NCI-H526 (cell line): ENCODE data around the gene DNAJC15.
A peak's percentile ranks its signal among the peaks of the same experiment; 100 is the strongest.

Experiments
- DNase-seq, 2 experiments: peaks; one replicate each; lab custom pipeline; 2025; lab: John Stamatoyannopoulos, UW

The DNAJC15 gene

GRCh38 chr13:43083750-43084149 is 60.4 kb downstream of the DNAJC15 start:
- no peak for DNase-seq

DNA sequence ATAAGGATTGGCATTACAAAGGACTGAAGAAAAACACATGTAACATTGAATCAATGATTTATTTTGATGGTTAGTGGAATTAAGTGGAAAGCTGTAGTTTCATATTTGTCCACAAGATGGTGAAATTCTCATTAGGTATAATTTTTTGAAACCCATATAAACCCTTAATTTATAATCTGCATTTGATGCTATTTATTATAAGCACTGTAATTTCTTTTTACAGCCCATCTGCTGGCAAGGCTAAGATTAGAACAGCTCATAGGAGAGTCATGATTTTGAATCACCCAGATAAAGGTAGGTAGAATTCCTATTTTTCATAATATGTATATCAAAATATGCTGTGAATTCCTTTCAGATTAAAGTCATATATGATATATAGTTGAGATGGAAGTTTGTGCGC is 62.2 kb downstream of the DNAJC15 start:
- peak in 1 of 2 experiments; percentile 60 for DNase-seq

DNA sequence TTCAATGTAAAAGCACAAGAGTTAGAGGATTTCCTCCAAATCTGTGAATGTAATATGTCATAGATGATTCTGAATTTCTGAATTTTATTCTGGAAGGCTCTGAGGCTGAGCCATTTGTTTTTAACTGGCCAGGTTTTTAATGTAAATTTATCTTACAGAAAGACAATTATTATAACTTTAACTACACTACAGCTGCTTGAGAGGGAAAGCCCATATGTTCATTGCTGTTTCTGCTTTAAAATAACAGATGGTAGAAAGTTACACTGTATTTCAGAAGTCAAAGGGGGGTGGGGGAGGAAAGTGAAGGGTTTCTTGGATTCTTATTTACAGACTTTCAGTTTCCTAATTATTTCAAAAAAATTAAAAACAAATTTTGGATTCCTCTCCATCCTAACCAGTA is 62.8 kb downstream of the DNAJC15 start:
- no peak for DNase-seq

DNA sequence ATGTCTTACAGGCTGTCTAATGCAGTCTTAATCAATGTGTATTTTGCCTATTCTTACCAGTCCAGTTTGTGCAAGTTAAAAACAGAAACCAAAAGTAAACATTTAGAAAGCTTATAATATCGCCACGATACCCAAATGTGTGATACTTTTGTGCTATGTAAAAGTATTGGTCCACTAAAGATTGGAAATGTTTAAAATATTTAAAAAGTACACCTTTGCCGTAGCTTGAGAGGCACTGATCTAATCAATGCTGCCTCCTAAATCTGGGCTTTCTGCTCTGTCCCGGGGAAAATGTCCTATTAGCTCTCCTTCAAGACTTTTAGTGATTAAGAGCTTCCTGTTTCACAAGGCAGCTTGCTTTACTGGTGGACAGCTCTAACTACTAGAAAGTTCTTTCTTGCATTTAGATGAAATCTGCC is 64.7 kb downstream of the DNAJC15 start:
- no peak for DNase-seq

GRCh38 chr13:43089912-43090498 is 66.6 kb downstream of the DNAJC15 start:
- DNase-seq = no peak

GRCh38 chr13:43094901-43095300 is 71.5 kb downstream of the DNAJC15 start:
- DNase-seq = no peak

GRCh38 chr13:43095771-43096719 is 72.7 kb downstream of the DNAJC15 start:
- DNase-seq = no peak

- no peak for DNase-seq
Measured at GRCh38 chr13:43100667-43101066, 77.3 kb downstream of the DNAJC15 start.

GRCh38 chr13:43102304-43102703 is 78.9 kb downstream of the DNAJC15 start:
- DNase-seq = no peak

- no peak for DNase-seq
Measured at GRCh38 chr13:43107780-43108179, 84.4 kb downstream of the DNAJC15 start.

- DNase-seq = no peak
Measured at GRCh38 chr13:43110036-43110435, 86.7 kb downstream of the DNAJC15 start.

- DNase-seq = no peak
Measured at GRCh38 chr13:43110658-43111057, 87.3 kb downstream of the DNAJC15 start.

DNA sequence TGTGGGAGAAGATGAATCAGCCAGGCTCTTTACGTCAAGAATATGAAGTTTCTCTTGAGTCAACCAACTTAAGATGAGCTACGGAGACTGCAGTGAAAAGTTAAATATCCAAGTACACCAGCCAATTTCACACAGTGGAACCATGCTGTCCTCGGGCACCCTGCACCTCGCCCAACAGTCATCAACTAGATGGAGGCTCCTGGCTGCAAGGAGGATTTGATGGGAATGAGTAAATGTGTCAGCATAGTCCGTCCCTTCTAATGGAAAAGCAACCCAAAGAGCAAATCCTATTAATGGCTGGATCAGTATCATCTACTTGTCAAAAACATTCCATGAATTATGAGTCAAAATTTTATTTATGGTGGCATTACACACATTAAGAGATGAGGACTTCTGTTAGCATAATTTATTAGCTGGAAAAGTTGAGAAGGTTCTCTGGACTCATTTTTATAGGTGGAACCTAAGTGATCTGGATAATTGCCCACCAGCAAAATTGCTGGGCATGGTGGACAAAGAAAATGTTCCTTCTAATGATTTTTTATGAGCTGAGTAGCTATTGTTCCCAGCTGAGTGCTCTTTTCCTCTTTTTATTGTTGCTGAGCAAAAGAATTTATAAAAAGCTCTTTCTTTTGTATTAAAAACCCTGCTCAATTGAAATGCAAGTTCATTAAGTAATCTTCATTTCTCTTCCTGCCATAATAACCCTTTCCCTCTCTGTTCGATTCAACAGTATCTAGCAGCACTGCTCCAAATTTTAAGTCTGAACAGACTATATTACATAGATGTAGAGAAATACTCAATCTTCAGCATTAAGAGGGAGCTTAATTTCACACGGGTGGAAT is 88.4 kb downstream of the DNAJC15 start:
- no peak for DNase-seq

- DNase-seq = no peak
Measured at GRCh38 chr13:43113603-43114002, 90.2 kb downstream of the DNAJC15 start.

- DNase-seq = no peak
Measured at GRCh38 chr13:43114504-43114903, 91.1 kb downstream of the DNAJC15 start.

DNA sequence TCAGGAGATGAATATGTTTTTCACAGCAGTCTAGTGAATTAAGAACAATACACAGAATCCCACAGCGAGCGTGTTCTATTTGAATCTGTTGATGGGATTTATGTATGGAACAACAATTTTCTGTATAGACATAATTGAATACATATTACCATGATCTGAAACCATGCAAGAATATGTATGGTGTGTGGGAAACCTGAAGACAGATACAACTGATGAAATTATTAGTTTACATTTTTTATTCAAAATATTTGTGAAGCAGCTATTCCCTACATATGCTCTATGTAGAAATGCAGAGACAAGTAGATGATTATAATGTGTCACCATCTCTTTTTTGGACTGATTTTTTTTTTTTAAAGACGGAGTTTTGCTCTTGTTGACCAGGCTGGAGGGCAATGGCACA is 91.8 kb downstream of the DNAJC15 start:
- DNase-seq = no peak

- DNase-seq = peak in 1 of 2 experiments; percentile 16
Measured at GRCh38 chr13:43116242-43116641, 92.9 kb downstream of the DNAJC15 start.

- DNase-seq = no peak
Measured at GRCh38 chr13:43118521-43118920, 95.1 kb downstream of the DNAJC15 start.

- DNase-seq = no peak
Measured at GRCh38 chr13:43119206-43119605, 95.8 kb downstream of the DNAJC15 start.

DNA sequence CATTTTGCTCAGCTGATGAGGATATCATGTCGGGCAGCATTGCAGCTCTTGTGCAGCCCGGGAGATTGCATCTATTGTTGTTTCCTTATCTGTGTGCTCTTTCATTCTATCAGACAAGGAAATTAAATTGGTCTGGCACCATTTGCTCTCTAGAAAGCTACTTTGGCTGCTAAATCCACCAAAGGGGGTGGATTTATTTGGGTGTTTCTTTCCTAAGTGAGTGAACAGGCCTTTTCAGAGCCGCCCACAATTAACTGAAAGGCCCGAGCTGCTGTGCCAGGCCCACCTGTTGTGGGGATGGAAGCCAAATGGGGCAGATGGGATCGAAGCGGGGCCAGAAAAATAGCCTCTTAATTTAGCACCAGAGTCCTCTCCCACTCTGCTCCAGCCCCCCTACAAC is 99.4 kb downstream of the DNAJC15 start:
- DNase-seq = no peak

DNA sequence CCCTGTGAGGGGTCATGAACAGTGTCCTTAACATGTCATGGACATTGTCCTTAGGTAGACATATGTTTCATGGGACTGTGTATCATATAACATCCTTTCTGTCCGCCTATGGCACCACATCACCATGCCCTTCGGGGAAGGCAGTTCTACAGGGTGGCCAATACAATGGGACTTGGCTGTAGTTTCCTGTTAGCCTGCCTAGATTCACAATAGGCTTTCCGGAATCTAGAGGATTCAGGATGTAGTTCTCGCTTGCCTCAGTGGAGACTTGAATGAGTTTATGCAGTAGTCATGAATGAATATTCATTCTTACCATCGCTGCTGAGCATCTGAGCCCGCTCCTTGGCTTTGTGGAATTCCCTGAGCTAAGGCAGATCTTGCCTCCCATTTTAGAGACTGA is 100.5 kb downstream of the DNAJC15 start:
- no peak for DNase-seq

- no peak for DNase-seq
Measured at GRCh38 chr13:43124490-43124889, 101.1 kb downstream of the DNAJC15 start.
